Panc1 (cell line): Measurements from ENCODE around the gene JMJD1C. TPM values are rescaled to one million over a fixed set of nuclear protein-coding genes. Genes with fewer than 3 reads are reported as not detected.

ENCODE experiments used
- ATAC-seq: fragments of 200-7000 bp; cut with Tn5 transposase; 2 replicates; pipeline ENCODE4 v1.9.1; 2020; ENCODE audit warnings: mild to moderate bottlenecking, moderate library complexity
- BruUV-seq: library from RNA; stranded (reverse); fragments of 400-500 nt; replicated peaks from 2 replicates; lab custom pipeline; 2021; lab: Mats Ljungman, UMichigan
- CTCF ChIA-PET: fragments of 300-600 bp; sonication (Branson Sonifier 250); formaldehyde crosslinking; loops from one replicate; lab custom pipeline; 2022; ENCODE audit warnings: antibody characterized with exemption; lab: Charles Lee
- POLR2A ChIA-PET: fragments of 300-600 bp; sonication (Branson Sonifier 250); formaldehyde crosslinking; loops from one replicate; lab custom pipeline; 2022; ENCODE audit warnings: antibody characterized with exemption; lab: Charles Lee
- DNase-seq: peaks from one replicate; pipeline ENCODE4 v3.0.0-alpha.2; 2010; ENCODE audit warnings: low read depth, low spot score
- H3K27ac ChIP-seq: 2 replicates; pipeline ENCODE4 v1.5.1; 2011; ENCODE audit warnings: mild to moderate bottlenecking, low read length, inconsistent platforms
- H3K27me3 ChIP-seq: fragments of 200-500 bp; sonication (Bioruptor generic); 2 replicates; pipeline ENCODE4 v1.6.0; 2014; ENCODE audit warnings: low read length, inconsistent platforms; ENCODE audit not compliant: control insufficient read depth, insufficient read depth
- H3K36me3 ChIP-seq: fragments of 200-500 bp; sonication (Bioruptor generic); 2 replicates; pipeline ENCODE4 v1.5.1; 2014; ENCODE audit warnings: inconsistent platforms, mild to moderate bottlenecking, low read length, moderate library complexity; ENCODE audit not compliant: control insufficient read depth, insufficient read depth
- H3K4me1 ChIP-seq: 2 replicates; pipeline ENCODE4 v1.5.1; 2011; ENCODE audit warnings: inconsistent platforms, mild to moderate bottlenecking, low read length, moderate library complexity; ENCODE audit not compliant: control insufficient read depth, insufficient read depth
- H3K4me3 ChIP-seq, 2 experiments: 2 replicates each; pipeline ENCODE4 v1.5.1; 2011 to 2012; ENCODE audit warnings: low read depth in 2 of 2, low read length in 2 of 2, mild to moderate bottlenecking in 2 of 2, inconsistent platforms in 1 of 2, moderate library complexity in 1 of 2
- H3K9me3 ChIP-seq: fragments of 200-500 bp; sonication (Bioruptor generic); 2 replicates; pipeline ENCODE4 v1.5.1; 2014; ENCODE audit warnings: low read depth, mild to moderate bottlenecking, inconsistent platforms, low read length, moderate library complexity; ENCODE audit not compliant: control insufficient read depth, insufficient read depth
- POLR2AphosphoS5 ChIP-seq: IDR thresholded peaks from 2 replicates; pipeline ENCODE4 v1.6.1; 2012; ENCODE audit warnings: mild to moderate bottlenecking, low read depth, low read length, moderate library complexity
- SIN3A ChIP-seq: IDR thresholded peaks from 2 replicates; pipeline ENCODE4 v1.6.1; 2012; ENCODE audit warnings: low read depth, mild to moderate bottlenecking, low read length, moderate library complexity, borderline replicate concordance; ENCODE audit not compliant: insufficient read depth
- TCF7L2 ChIP-seq: IDR thresholded peaks from 2 replicates; pipeline ENCODE4 v1.6.1; 2011; ENCODE audit warnings: mild to moderate bottlenecking, low read depth, low read length, inconsistent platforms
- in situ Hi-C: cut with HindIII; loops from 2 replicates; pipeline ENCODE4 v1.10.0; 2016; ENCODE audit warnings: low sequenced_read_pairs, low pct_unique_long_range_greater_than_20kb
- intact Hi-C: fragments of 100-400 bp; cut with micrococcal nuclease; formaldehyde crosslinking; loops from one replicate; pipeline ENCODE4 v1.10.0; 2022; ENCODE audit not compliant: unreplicated experiment
- total RNA-seq: library from RNA; stranded (reverse); gene quantifications from one replicate; pipeline ENCODE4 v1.2.1, GENCODE V29; 2021; ENCODE audit not compliant: unreplicated experiment
- TF ChIP-seq, protein P1 (sequence below): fragments of 450-650 bp; IDR thresholded peaks from 2 replicates; pipeline ENCODE4 v1.5.1; 2017; ENCODE audit warnings: mild to moderate bottlenecking
- TF ChIP-seq, protein P2 (sequence below), 2 experiments: IDR thresholded peaks; 2 replicates each; pipeline ENCODE4 v1.6.1; 2011 to 2012; ENCODE audit warnings: low read depth in 2 of 2, control low read depth in 1 of 2, low read length in 1 of 2, mild to moderate bottlenecking in 1 of 2, moderate library complexity in 1 of 2; ENCODE audit not compliant: insufficient read depth in 1 of 2

JMJD1C gene
- total RNA-seq, 1 experiment from 2014 or later, result 88.3 TPM

DNA sequence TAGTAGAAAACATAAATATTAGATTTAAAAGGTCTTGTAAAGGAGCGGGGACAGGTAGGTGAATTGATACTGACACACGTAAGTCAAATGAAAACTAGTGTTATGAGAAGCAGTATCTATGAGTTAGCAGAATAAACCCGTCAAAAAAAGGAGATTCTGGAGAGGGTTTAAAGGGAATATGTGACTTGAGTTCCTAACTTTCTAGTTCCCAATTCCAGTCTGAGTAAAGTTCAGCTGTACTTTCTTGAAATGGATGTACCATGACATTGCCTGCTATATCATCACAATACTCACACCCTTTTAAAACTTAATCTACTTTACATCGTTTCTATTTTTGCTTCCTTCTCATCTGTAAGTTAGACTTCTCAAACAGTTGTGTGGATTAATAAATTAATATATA, 210.5 kb downstream of the JMJD1C start:
- no peaks in the 10 kb centered on the region for H3K9me3 ChIP-seq
- peaks cover 5% of the 10 kb centered on the region; the same call in 1 of the 2 replicates for H3K36me3 ChIP-seq
- H3K4me3 ChIP-seq, result no peak overlapping the region
- no peaks in the 10 kb centered on the region for H3K27me3 ChIP-seq
- DNase-seq, result no peak
- no TSS peak for BruUV-seq
- TF ChIP-seq SIN3A (no peak), POLR2AphosphoS5 (no peak)
- no peak overlapping the region for H3K27ac ChIP-seq
- no peak for ATAC-seq
- intact Hi-C loops (no loop called here), in situ Hi-C loops (no loop called here)
- ChIA-PET POLR2A (no interaction called here), CTCF (no interaction called here)
- peaks cover 17% of the 10 kb centered on the region; the same call in 1 of the 2 replicates for H3K4me1 ChIP-seq

DNA sequence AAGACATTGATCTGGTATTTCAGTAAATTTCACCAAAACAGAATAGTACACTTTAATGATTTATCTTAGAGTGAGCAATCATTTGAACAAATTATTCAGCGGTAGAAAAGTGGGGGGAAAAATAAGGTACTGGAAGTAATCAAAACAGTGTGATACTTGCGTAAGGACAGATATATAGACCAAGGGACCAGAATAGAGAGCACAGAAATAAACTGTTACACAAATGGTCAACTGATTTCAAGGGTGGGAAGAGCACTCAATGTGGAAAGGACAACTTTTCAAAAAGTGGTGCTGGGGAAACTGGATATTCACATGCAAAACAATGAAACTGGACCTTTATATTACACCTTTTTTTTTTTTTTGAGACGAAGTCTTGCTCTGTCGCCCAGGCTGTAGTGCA, 212.7 kb downstream of the JMJD1C start:
- TF ChIP-seq TCF7L2 (no peak), POLR2AphosphoS5 (no peak), SIN3A (no peak)
- TF ChIP-seq, protein P1, sequence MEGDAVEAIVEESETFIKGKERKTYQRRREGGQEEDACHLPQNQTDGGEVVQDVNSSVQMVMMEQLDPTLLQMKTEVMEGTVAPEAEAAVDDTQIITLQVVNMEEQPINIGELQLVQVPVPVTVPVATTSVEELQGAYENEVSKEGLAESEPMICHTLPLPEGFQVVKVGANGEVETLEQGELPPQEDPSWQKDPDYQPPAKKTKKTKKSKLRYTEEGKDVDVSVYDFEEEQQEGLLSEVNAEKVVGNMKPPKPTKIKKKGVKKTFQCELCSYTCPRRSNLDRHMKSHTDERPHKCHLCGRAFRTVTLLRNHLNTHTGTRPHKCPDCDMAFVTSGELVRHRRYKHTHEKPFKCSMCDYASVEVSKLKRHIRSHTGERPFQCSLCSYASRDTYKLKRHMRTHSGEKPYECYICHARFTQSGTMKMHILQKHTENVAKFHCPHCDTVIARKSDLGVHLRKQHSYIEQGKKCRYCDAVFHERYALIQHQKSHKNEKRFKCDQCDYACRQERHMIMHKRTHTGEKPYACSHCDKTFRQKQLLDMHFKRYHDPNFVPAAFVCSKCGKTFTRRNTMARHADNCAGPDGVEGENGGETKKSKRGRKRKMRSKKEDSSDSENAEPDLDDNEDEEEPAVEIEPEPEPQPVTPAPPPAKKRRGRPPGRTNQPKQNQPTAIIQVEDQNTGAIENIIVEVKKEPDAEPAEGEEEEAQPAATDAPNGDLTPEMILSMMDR, result no peak
- TF ChIP-seq, protein P2, sequence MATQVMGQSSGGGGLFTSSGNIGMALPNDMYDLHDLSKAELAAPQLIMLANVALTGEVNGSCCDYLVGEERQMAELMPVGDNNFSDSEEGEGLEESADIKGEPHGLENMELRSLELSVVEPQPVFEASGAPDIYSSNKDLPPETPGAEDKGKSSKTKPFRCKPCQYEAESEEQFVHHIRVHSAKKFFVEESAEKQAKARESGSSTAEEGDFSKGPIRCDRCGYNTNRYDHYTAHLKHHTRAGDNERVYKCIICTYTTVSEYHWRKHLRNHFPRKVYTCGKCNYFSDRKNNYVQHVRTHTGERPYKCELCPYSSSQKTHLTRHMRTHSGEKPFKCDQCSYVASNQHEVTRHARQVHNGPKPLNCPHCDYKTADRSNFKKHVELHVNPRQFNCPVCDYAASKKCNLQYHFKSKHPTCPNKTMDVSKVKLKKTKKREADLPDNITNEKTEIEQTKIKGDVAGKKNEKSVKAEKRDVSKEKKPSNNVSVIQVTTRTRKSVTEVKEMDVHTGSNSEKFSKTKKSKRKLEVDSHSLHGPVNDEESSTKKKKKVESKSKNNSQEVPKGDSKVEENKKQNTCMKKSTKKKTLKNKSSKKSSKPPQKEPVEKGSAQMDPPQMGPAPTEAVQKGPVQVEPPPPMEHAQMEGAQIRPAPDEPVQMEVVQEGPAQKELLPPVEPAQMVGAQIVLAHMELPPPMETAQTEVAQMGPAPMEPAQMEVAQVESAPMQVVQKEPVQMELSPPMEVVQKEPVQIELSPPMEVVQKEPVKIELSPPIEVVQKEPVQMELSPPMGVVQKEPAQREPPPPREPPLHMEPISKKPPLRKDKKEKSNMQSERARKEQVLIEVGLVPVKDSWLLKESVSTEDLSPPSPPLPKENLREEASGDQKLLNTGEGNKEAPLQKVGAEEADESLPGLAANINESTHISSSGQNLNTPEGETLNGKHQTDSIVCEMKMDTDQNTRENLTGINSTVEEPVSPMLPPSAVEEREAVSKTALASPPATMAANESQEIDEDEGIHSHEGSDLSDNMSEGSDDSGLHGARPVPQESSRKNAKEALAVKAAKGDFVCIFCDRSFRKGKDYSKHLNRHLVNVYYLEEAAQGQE (IDR thresholded peaks at IDR 0.05; ENCODE audit: insufficient read depth in 1 of 2, low read depth in 2 of 2, low read length in 1 of 2), result no peak
- intact Hi-C loops, result no loop called here
- no peak overlapping the region for H3K4me3 ChIP-seq
- H3K9me3 ChIP-seq, result no peaks in the 10 kb centered on the region
- H3K27me3 ChIP-seq, result no peaks in the 10 kb centered on the region
- H3K27ac ChIP-seq, result no peak overlapping the region
- no TSS peak for BruUV-seq
- ChIA-PET POLR2A (no interaction called here), CTCF (interaction anchor here (0.7 kb wide), 1 partner anchor 15 kb away, joined by 4 read pairs; no protein-coding TSS in a partner anchor)
- peaks cover 7% of the 10 kb centered on the region; the same call in 1 of the 2 replicates for H3K4me1 ChIP-seq
- H3K36me3 ChIP-seq, result peaks cover 7% of the 10 kb centered on the region; the same call in 1 of the 2 replicates
- DNase-seq (no peak), ATAC-seq (no peak)
- in situ Hi-C loops, result no loop called here

DNA sequence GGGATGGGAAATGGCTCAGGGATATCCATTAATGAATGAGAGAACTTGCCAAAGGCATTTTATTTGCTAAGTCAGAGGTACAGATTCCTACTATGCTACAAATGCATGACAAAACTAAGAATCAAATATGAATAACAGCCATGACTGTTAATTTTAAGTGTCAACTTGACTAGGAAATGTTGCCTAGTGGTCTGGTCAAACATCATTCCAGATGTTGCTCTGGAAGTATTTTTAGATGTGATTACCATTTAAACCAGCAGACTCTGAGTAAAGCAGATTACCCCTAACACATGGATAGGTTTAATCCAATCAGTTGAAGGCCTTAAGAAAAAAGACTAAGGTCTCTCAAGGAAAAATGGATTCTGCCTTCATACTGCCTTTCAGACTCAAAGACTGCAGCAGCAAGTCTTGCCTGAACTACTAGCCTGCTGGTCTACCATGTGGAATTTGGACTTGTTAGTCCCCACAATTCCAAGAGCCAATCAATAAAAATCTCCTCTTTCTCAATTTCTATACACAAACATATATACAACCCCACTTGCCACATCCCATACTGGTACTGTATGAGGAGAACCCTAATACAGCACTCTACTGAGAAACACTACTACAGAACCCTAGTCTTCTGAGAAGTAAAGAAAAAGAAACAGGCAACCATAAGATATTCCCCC, 213.5 kb downstream of the JMJD1C start:
- no peak for DNase-seq
- H3K9me3 ChIP-seq, result no peaks in the 10 kb centered on the region
- in situ Hi-C loops, result no loop called here
- TF ChIP-seq POLR2AphosphoS5 (no peak), TCF7L2 (no peak), SIN3A (no peak)
- TF ChIP-seq, protein P2 (IDR thresholded peaks at IDR 0.05; ENCODE audit: insufficient read depth in 1 of 2, low read depth in 2 of 2, low read length in 1 of 2), result no peak
- TF ChIP-seq, protein P1, result no peak
- CTCF ChIA-PET, result no interaction called here
- no peak for ATAC-seq
- peaks cover 6% of the 10 kb centered on the region; the same call in 1 of the 2 replicates for H3K4me1 ChIP-seq
- H3K27me3 ChIP-seq, result no peaks in the 10 kb centered on the region
- H3K4me3 ChIP-seq, result no peak overlapping the region
- BruUV-seq, result no TSS peak
- POLR2A ChIA-PET, result no interaction called here
- peaks cover 7% of the 10 kb centered on the region; the same call in 1 of the 2 replicates for H3K36me3 ChIP-seq
- no peak overlapping the region for H3K27ac ChIP-seq
- intact Hi-C loops, result no loop called here
